Measurements from ENCODE around the gene SLC7A7. TPM values are rescaled to one million over a fixed set of nuclear protein-coding genes. Genes with fewer than 3 reads are reported as not detected.

Gene SLC7A7
- total RNA-seq, 1 donor from 2014 or later: 8.3 TPM

DNA sequence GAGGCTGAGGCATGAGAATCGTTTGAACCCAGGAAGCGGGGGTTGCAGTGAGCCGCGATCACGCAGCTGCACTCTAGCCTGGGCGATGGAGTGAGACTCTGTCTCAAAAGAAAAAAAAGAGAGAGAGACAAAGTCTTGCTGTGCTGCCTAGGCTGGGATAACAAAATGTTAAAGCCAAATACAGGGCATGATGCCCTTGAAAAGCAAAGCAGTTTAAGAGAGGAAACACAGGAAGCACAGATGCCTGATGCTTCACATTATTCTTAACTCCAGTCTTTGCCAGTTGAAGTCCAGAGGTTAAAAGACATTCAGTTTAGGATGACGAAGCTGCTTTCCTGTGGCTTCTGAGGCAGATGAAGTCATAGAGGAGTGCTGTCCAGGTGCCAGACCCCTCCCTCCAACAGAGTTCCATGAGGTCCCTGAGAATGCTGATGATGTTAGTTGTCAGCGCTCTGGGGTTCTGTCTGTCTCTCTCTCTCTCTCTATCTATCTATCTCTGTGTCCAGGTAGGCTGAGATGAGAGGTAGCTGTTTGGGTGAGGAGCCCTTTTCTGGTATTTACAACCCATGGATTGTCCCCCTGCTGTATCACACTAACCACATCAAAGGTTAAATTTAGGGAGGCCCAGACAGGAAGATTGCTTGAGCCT, 9.6 kb upstream of the SLC7A7 start:
- Mint-ChIP-seq H3K9me3 (no peaks in the 10 kb centered on the region), H3K27me3 (ENCODE audit: low read depth) (no peaks in the 10 kb centered on the region), H3K36me3 (no peaks in the 10 kb centered on the region), H3K4me1 (peaks cover 33% of the 10 kb centered on the region), H3K27ac (peak overlapping the region; percentile 71), H3K4me3 (peak overlapping the region; percentile 8)
- TF ChIP-seq, protein P1, sequence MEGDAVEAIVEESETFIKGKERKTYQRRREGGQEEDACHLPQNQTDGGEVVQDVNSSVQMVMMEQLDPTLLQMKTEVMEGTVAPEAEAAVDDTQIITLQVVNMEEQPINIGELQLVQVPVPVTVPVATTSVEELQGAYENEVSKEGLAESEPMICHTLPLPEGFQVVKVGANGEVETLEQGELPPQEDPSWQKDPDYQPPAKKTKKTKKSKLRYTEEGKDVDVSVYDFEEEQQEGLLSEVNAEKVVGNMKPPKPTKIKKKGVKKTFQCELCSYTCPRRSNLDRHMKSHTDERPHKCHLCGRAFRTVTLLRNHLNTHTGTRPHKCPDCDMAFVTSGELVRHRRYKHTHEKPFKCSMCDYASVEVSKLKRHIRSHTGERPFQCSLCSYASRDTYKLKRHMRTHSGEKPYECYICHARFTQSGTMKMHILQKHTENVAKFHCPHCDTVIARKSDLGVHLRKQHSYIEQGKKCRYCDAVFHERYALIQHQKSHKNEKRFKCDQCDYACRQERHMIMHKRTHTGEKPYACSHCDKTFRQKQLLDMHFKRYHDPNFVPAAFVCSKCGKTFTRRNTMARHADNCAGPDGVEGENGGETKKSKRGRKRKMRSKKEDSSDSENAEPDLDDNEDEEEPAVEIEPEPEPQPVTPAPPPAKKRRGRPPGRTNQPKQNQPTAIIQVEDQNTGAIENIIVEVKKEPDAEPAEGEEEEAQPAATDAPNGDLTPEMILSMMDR (IDR thresholded peaks at IDR 0.05; ENCODE audit: unreplicated experiment): no peak
- DNase-seq (ENCODE audit: low spot score in 2 of 2, unreplicated experiment in 2 of 2): no peak

DNA sequence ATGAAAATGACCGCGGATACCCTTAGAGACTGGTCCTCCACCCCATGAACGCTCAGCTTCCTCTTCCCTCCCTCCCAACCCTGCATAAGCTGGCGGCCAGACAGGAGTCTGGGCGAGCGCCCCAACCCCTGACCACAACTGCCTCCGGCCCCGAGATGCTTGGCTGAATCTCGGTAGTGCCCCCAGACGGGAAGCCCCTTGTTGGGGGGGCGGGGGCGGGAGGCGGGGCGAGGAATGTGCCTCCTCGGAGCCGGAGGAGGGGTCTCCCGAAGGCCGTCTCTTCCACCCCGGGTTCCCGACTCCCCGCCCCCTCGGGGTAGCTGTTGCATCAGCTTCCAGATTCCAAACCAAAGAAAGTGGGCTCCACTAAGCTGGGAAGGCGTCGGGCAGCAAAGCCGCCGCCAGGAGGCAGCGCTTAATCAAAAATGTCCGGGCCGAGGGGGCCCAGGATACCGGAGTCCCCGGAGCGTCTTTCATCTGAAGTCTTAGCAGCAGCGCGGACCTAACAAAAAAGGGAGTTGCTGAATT, 7.4 kb upstream of the SLC7A7 start:
- peak overlapping the region; percentile 79 for H3K27ac Mint-ChIP-seq
- DNase-seq (ENCODE audit: low spot score in 2 of 2, unreplicated experiment in 2 of 2): peak; percentile 66 to 85
- TF ChIP-seq, protein P1 (IDR thresholded peaks at IDR 0.05; ENCODE audit: unreplicated experiment): peak; percentile 78
- H3K9me3 Mint-ChIP-seq: no peaks in the 10 kb centered on the region
- H3K4me1 Mint-ChIP-seq: peaks cover 44% of the 10 kb centered on the region
- no peaks in the 10 kb centered on the region for H3K36me3 Mint-ChIP-seq
- peak overlapping the region; percentile 58 for H3K4me3 Mint-ChIP-seq
- H3K27me3 Mint-ChIP-seq (ENCODE audit: low read depth): no peaks in the 10 kb centered on the region

DNA sequence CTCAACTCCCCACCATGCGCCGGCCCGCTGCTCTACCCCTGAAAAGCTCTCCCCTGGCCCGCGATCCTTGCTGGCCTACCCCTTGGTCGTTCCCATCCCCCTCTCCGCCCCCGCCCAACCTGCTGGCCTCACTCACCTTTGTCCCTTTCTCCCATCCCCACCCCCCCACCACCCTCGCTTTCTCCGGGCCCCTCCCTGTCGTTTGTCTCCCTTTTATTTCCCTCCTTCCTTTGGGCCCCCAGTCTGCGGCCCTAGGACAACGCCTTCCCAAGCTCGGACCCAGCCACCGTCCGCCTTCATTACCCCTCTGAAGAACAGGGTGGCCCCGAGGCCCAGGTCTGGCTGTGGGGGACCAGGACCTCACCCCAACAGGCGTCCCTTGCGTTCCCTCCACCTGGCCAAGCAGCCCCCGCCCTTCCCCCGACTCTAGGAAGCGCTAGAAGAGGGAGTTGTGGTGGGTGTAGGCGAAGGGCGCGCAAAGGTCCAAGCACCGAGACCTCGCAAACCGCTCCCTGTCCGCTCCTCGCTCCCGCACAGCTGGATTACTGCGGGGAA, 6.9 kb upstream of the SLC7A7 start:
- TF ChIP-seq, protein P1 (IDR thresholded peaks at IDR 0.05; ENCODE audit: unreplicated experiment): no peak
- Mint-ChIP-seq H3K27me3 (ENCODE audit: low read depth) (no peaks in the 10 kb centered on the region), H3K27ac (peak overlapping the region; percentile 71), H3K4me3 (peak overlapping the region; percentile 58), H3K4me1 (peaks cover 45% of the 10 kb centered on the region), H3K9me3 (no peaks in the 10 kb centered on the region), H3K36me3 (no peaks in the 10 kb centered on the region)
- no peak for DNase-seq (ENCODE audit: low spot score in 2 of 2, unreplicated experiment in 2 of 2)

DNA sequence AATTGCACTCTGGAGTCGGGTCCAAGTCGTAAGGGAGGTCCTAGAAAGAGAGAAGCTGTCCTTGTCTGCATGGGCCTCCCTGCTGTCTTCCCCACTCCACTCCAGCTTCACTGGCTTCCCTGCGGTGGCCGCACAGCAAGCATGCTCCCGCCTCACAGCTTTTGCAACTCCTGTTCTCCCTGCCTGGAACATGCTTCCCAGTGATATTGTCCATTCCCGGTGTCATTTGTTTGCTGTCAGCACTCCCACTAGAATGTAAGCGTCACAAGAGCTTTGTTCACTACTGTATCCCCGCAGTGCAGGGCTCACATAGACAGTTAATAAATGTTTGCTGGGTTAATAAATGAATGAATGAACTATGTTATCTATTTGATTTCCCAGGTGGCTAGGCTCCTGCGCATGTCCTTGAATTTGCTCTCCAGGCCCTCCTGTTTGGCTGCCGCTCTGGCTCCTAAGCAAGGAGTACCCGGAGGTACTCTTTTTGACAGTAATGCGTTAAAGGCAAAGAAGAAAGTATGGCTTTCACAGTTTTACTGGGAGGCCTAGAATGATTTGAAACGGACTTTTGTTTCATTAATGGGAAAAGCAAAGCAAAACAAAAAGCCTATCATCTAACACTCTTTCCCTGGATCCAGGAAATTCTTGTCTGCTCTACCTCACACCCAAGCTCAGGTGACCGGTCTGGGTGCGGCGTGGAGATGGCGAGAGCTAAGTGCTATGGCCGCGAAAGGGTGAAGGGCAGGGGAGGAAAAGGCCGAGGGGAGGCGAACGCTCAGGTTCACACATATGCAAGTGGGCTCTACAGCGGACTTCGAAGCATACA, 6.2 kb upstream of the SLC7A7 start:
- Mint-ChIP-seq H3K9me3 (no peaks in the 10 kb centered on the region), H3K36me3 (no peaks in the 10 kb centered on the region), H3K4me3 (peak overlapping the region; percentile 24), H3K4me1 (peaks cover 45% of the 10 kb centered on the region), H3K27ac (peak overlapping the region; percentile 68), H3K27me3 (ENCODE audit: low read depth) (no peaks in the 10 kb centered on the region)
- no peak for DNase-seq (ENCODE audit: low spot score in 2 of 2, unreplicated experiment in 2 of 2)
- TF ChIP-seq, protein P1 (IDR thresholded peaks at IDR 0.05; ENCODE audit: unreplicated experiment): no peak

DNA sequence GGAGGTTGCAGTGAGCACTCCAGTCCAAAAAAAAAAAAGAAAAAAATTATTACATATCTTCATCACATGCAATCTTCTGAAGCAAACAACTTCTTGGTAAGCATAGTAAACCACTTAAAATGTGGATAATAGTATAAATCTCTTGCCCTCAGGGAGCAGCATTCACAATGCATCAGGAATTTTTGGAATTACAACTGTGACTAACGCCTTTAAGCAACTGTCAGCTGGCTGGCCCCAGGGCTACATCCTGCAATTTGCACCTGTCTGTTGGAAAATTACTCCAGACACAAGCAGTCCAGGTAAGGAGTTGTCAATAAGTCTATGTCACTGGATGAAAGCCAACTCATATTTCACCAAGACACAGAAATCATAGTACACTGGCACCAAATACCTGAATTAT, 5.5 kb upstream of the SLC7A7 start:
- no peaks in the 10 kb centered on the region for H3K36me3 Mint-ChIP-seq

More for the DNA sequence above, 5.5 kb upstream of the SLC7A7 start:
- Mint-ChIP-seq H3K4me1 (peaks cover 49% of the 10 kb centered on the region), H3K4me3 (no peak overlapping the region), H3K27me3 (ENCODE audit: low read depth) (no peaks in the 10 kb centered on the region), H3K9me3 (no peaks in the 10 kb centered on the region), H3K27ac (no peak overlapping the region)
- no peak for DNase-seq (ENCODE audit: low spot score in 2 of 2, unreplicated experiment in 2 of 2)
- TF ChIP-seq, protein P1 (IDR thresholded peaks at IDR 0.05; ENCODE audit: unreplicated experiment): no peak
